ENCODE results near the gene RPL29.

RPL29 gene

GRCh38 chr3:51974277-51974962 is 21.3 kb downstream of the RPL29 start:
- peak overlapping the region; percentile 51 for H3K27ac ChIP-seq (ENCODE audit: low read length, poor library complexity, severe bottlenecking)
- H3K4me2 ChIP-seq (ENCODE audit: low read length, poor library complexity, severe bottlenecking), result peak overlapping the region; percentile 95
- H3K4me3 ChIP-seq (ENCODE audit: insufficient read depth in 1 of 2, low read depth in 1 of 2, low read length in 2 of 2), result peak overlapping the region; percentile 61 to 97
- peaks cover 9% of the 10 kb centered on the region for H3K79me1 ChIP-seq (replicated peaks; ENCODE audit: low read length, poor library complexity, severe bottlenecking)
- H2BK15ac ChIP-seq (ENCODE audit: low read depth, poor library complexity, severe bottlenecking), result peak overlapping the region; percentile 83
- H3K23ac ChIP-seq (ENCODE audit: low read length in 2 of 2), result peak overlapping the region in 1 of 2 experiments; percentile 51
- DNase-seq, result no peak
- peaks cover 9 to 18% of the 10 kb centered on the region in 2 experiments for H3K36me3 ChIP-seq (ENCODE audit: control insufficient read depth in 1 of 2, insufficient read depth in 2 of 2, low read depth in 1 of 2, low read length in 2 of 2)
- no peak overlapping the region for H2BK5ac ChIP-seq (ENCODE audit: low read depth, low read length, poor library complexity, severe bottlenecking)
- peak overlapping the region; percentile 60 for H2AFZ ChIP-seq (ENCODE audit: low read depth, low read length)
- peak overlapping the region; percentile 72 to 94 for H2BK12ac ChIP-seq (ENCODE audit: low read length in 2 of 2)
- WGBS, result 53% methylated on average over 30 of the region's 30 CpGs
- no peaks in the 10 kb centered on the region for H3K27me3 ChIP-seq (ENCODE audit: control insufficient read depth in 1 of 2, insufficient read depth in 1 of 2, low read length in 2 of 2)
- peak overlapping the region; percentile 99 for H4K8ac ChIP-seq (ENCODE audit: low read length)
- peak overlapping the region; percentile 75 to 97 for H3K4ac ChIP-seq (ENCODE audit: low read depth in 1 of 2, low read length in 2 of 2)
- H2BK120ac ChIP-seq (ENCODE audit: low read depth, low read length), result peak overlapping the region; percentile 85
- peak overlapping the region; percentile 98 for H4K91ac ChIP-seq (ENCODE audit: low read length)
- peak overlapping the region; percentile 97 for H3K9ac ChIP-seq (ENCODE audit: low read length)
- H3K18ac ChIP-seq (ENCODE audit: low read depth in 1 of 2, low read length in 2 of 2), result peak overlapping the region; percentile 15 to 81
- no peaks in the 10 kb centered on the region for H3K9me3 ChIP-seq (ENCODE audit: control insufficient read depth, low read length)
- peak overlapping the region; percentile 31 for H2AK5ac ChIP-seq (ENCODE audit: low read length, severe bottlenecking)
- peak overlapping the region in 1 of 2 experiments; percentile 90 for H3K14ac ChIP-seq (ENCODE audit: low read length in 2 of 2)
- H3K4me1 ChIP-seq (ENCODE audit: control insufficient read depth, insufficient read depth, low read depth, low read length), result peaks cover 31% of the 10 kb centered on the region

DNA sequence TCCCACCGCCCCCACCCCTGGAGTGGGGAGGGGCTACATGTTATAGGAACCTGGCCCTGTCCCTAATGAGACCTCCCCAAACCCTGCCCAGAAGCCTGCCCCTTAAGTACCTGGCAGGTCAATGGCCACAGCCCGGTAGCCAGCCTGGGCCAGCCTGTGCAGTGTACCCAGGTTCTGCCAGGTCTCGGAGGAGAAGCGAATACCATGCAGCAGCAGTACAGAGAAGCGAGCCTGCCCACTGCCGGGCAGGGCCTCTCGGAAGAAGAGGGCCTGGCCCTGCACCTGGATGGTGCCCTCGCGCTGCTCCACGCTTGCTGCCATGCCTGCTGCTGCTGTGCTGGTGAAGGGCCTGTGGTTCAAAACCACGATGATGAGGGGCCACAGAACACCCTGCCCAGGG is 24.3 kb downstream of the RPL29 start:
- Histone ChIP-seq H3K27ac (ENCODE audit: low read length, poor library complexity, severe bottlenecking) (no peak overlapping the region), H3K23ac (ENCODE audit: low read length in 2 of 2) (no peak overlapping the region), H2BK5ac (ENCODE audit: low read depth, low read length, poor library complexity, severe bottlenecking) (no peak overlapping the region), H2AFZ (ENCODE audit: low read depth, low read length) (no peak overlapping the region), H2BK12ac (ENCODE audit: low read length in 2 of 2) (no peak overlapping the region), H3K4me1 (ENCODE audit: control insufficient read depth, insufficient read depth, low read depth, low read length) (peaks cover 48% of the 10 kb centered on the region), H3K9me3 (ENCODE audit: control insufficient read depth, low read length) (no peaks in the 10 kb centered on the region), H3K14ac (ENCODE audit: low read length in 2 of 2) (no peak overlapping the region), H3K4ac (ENCODE audit: low read depth in 1 of 2, low read length in 2 of 2) (no peak overlapping the region), H2BK15ac (ENCODE audit: low read depth, poor library complexity, severe bottlenecking) (no peak overlapping the region), H2AK5ac (ENCODE audit: low read length, severe bottlenecking) (no peak overlapping the region), H3K4me2 (ENCODE audit: low read length, poor library complexity, severe bottlenecking) (no peak overlapping the region), H2BK120ac (ENCODE audit: low read depth, low read length) (no peak overlapping the region), H3K36me3 (ENCODE audit: control insufficient read depth in 1 of 2, insufficient read depth in 2 of 2, low read depth in 1 of 2, low read length in 2 of 2) (peaks cover 9 to 19% of the 10 kb centered on the region in 2 experiments), H4K91ac (ENCODE audit: low read length) (no peak overlapping the region), H3K4me3 (ENCODE audit: insufficient read depth in 1 of 2, low read depth in 1 of 2, low read length in 2 of 2) (no peak overlapping the region), H3K9ac (ENCODE audit: low read length) (no peak overlapping the region), H3K27me3 (ENCODE audit: control insufficient read depth in 1 of 2, insufficient read depth in 1 of 2, low read length in 2 of 2) (no peaks in the 10 kb centered on the region), H3K79me1 (replicated peaks; ENCODE audit: low read length, poor library complexity, severe bottlenecking) (peaks cover 18% of the 10 kb centered on the region), H3K18ac (ENCODE audit: low read depth in 1 of 2, low read length in 2 of 2) (no peak overlapping the region), H4K8ac (ENCODE audit: low read length) (no peak overlapping the region)
- DNase-seq, result no peak
- WGBS, result 97% methylated on average over 11 of the region's 11 CpGs

- 95% methylated on average over 6 of the region's 6 CpGs for WGBS
Measured at GRCh38 chr3:51970606-51971300, 24.9 kb downstream of the RPL29 start.

DNA sequence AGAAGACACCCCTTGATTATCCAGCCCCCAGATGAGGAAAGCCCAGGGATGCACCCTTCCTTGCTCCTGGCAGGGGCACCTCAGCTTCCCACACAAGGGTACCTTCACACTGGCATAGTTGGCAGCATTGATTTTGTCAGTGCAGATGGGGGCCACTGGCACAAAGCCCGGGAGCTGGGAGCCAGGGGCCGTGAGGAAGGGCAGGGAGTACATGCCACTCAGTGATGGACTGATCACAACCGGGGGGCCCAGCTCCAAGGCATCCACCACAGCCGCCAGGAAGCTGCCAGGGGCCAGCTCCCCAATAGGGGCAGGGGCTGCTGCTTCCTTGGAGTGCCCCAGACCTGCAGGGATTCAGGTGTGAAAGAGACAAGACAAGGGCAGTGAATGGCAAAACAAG is 25.9 kb downstream of the RPL29 start:
- H3K4me1 ChIP-seq (ENCODE audit: control insufficient read depth, insufficient read depth, low read depth, low read length), result peaks cover 44% of the 10 kb centered on the region
- no peak overlapping the region for H2BK12ac ChIP-seq (ENCODE audit: low read length in 2 of 2)
- no peak overlapping the region for H3K4me2 ChIP-seq (ENCODE audit: low read length, poor library complexity, severe bottlenecking)
- no peak overlapping the region for H3K9ac ChIP-seq (ENCODE audit: low read length)
- H2AFZ ChIP-seq (ENCODE audit: low read depth, low read length), result no peak overlapping the region
- H2BK120ac ChIP-seq (ENCODE audit: low read depth, low read length), result no peak overlapping the region
- H3K4me3 ChIP-seq (ENCODE audit: insufficient read depth in 1 of 2, low read depth in 1 of 2, low read length in 2 of 2), result no peak overlapping the region
- no peak overlapping the region for H3K27ac ChIP-seq (ENCODE audit: low read length, poor library complexity, severe bottlenecking)
- H2BK15ac ChIP-seq (ENCODE audit: low read depth, poor library complexity, severe bottlenecking), result no peak overlapping the region
- H3K4ac ChIP-seq (ENCODE audit: low read depth in 1 of 2, low read length in 2 of 2), result no peak overlapping the region
- H2AK5ac ChIP-seq (ENCODE audit: low read length, severe bottlenecking), result no peak overlapping the region
- H4K8ac ChIP-seq (ENCODE audit: low read length), result no peak overlapping the region
- H3K36me3 ChIP-seq (ENCODE audit: control insufficient read depth in 1 of 2, insufficient read depth in 2 of 2, low read depth in 1 of 2, low read length in 2 of 2), result peaks cover 9 to 19% of the 10 kb centered on the region in 2 experiments
- 90% methylated on average over 4 of the region's 4 CpGs for WGBS
- H2BK5ac ChIP-seq (ENCODE audit: low read depth, low read length, poor library complexity, severe bottlenecking), result no peak overlapping the region
- H3K27me3 ChIP-seq (ENCODE audit: control insufficient read depth in 1 of 2, insufficient read depth in 1 of 2, low read length in 2 of 2), result no peaks in the 10 kb centered on the region
- no peak overlapping the region for H3K14ac ChIP-seq (ENCODE audit: low read length in 2 of 2)
- no peaks in the 10 kb centered on the region for H3K9me3 ChIP-seq (ENCODE audit: control insufficient read depth, low read length)
- H3K18ac ChIP-seq (ENCODE audit: low read depth in 1 of 2, low read length in 2 of 2), result no peak overlapping the region
- no peak overlapping the region for H4K91ac ChIP-seq (ENCODE audit: low read length)
- peaks cover 29% of the 10 kb centered on the region for H3K79me1 ChIP-seq (replicated peaks; ENCODE audit: low read length, poor library complexity, severe bottlenecking)
- no peak for DNase-seq
- no peak overlapping the region for H3K23ac ChIP-seq (ENCODE audit: low read length in 2 of 2)

More at GRCh38 chr3:51970606-51971300, 24.9 kb downstream of the RPL29 start:
- no peak overlapping the region for H3K9ac ChIP-seq (ENCODE audit: low read length)
- H2AFZ ChIP-seq (ENCODE audit: low read depth, low read length), result no peak overlapping the region
- no peak for DNase-seq
- H3K9me3 ChIP-seq (ENCODE audit: control insufficient read depth, low read length), result no peaks in the 10 kb centered on the region
- H3K23ac ChIP-seq (ENCODE audit: low read length in 2 of 2), result no peak overlapping the region
- no peak overlapping the region for H2BK12ac ChIP-seq (ENCODE audit: low read length in 2 of 2)
- no peak overlapping the region for H2AK5ac ChIP-seq (ENCODE audit: low read length, severe bottlenecking)
- no peak overlapping the region for H3K18ac ChIP-seq (ENCODE audit: low read depth in 1 of 2, low read length in 2 of 2)
- peaks cover 23% of the 10 kb centered on the region for H3K79me1 ChIP-seq (replicated peaks; ENCODE audit: low read length, poor library complexity, severe bottlenecking)
- peaks cover 49% of the 10 kb centered on the region for H3K4me1 ChIP-seq (ENCODE audit: control insufficient read depth, insufficient read depth, low read depth, low read length)
- H3K4me2 ChIP-seq (ENCODE audit: low read length, poor library complexity, severe bottlenecking), result no peak overlapping the region
- no peak overlapping the region for H3K4me3 ChIP-seq (ENCODE audit: insufficient read depth in 1 of 2, low read depth in 1 of 2, low read length in 2 of 2)
- H3K36me3 ChIP-seq (ENCODE audit: control insufficient read depth in 1 of 2, insufficient read depth in 2 of 2, low read depth in 1 of 2, low read length in 2 of 2), result peaks cover 9 to 19% of the 10 kb centered on the region in 2 experiments
- no peak overlapping the region for H2BK5ac ChIP-seq (ENCODE audit: low read depth, low read length, poor library complexity, severe bottlenecking)
- H4K91ac ChIP-seq (ENCODE audit: low read length), result no peak overlapping the region
- no peaks in the 10 kb centered on the region for H3K27me3 ChIP-seq (ENCODE audit: control insufficient read depth in 1 of 2, insufficient read depth in 1 of 2, low read length in 2 of 2)
- H4K8ac ChIP-seq (ENCODE audit: low read length), result no peak overlapping the region
- H2BK15ac ChIP-seq (ENCODE audit: low read depth, poor library complexity, severe bottlenecking), result no peak overlapping the region
- no peak overlapping the region for H3K14ac ChIP-seq (ENCODE audit: low read length in 2 of 2)
- H3K27ac ChIP-seq (ENCODE audit: low read length, poor library complexity, severe bottlenecking), result no peak overlapping the region
- no peak overlapping the region for H2BK120ac ChIP-seq (ENCODE audit: low read depth, low read length)
- no peak overlapping the region for H3K4ac ChIP-seq (ENCODE audit: low read depth in 1 of 2, low read length in 2 of 2)
